Measurements from ENCODE around the gene TTBK1.

- TF ChIP-seq POLR2AphosphoS5 (IDR thresholded peaks at IDR 0.05; ENCODE audit: low read depth) (no peak), CTCF (IDR thresholded peaks at IDR 0.05; ENCODE audit: insufficient read depth, low read length) (no peak), GABPA (IDR thresholded peaks at IDR 0.05; ENCODE audit: low read depth) (no peak), SPI1 (IDR thresholded peaks at IDR 0.05; ENCODE audit: borderline replicate concordance, low read depth) (no peak), REST (IDR thresholded peaks at IDR 0.05; ENCODE audit: insufficient replicate concordance, low read depth) (no peak)
These were observed 34.0 kb downstream of the TTBK1 start for GRCh38 chr6:43277306-43277642.
